GM12891 (cell line): ENCODE results near the gene RIN3.

Experiments
- DNase-seq: peaks from one replicate; pipeline ENCODE4 v3.0.0; 2011; ENCODE audit warnings: low spot score; ENCODE audit not compliant: insufficient read length
- FAIRE-seq: peaks from 2 replicates; lab custom pipeline; 2011; peaks lifted over from hg19 to GRCh38; lab: Jason Lieb, UNC
- PAX5 ChIP-seq: IDR thresholded peaks from 2 replicates; pipeline ENCODE4 v1.6.1; 2011; ENCODE audit warnings: low read length, moderate library complexity, mild to moderate bottlenecking; ENCODE audit not compliant: insufficient read depth, severe bottlenecking
- POLR2A ChIP-seq: IDR thresholded peaks from 2 replicates; pipeline ENCODE4 v1.6.1; 2011; ENCODE audit warnings: low read depth, low read length, control low read depth
- POLR2AphosphoS5 ChIP-seq: IDR thresholded peaks from 2 replicates; pipeline ENCODE4 v1.6.1; 2011; ENCODE audit warnings: low read depth, low read length, control low read depth
- POU2F2 ChIP-seq: IDR thresholded peaks from 2 replicates; pipeline ENCODE4 v1.6.1; 2011; ENCODE audit warnings: low read depth, mild to moderate bottlenecking, control low read depth, low read length, moderate library complexity
- SPI1 ChIP-seq: IDR thresholded peaks from 2 replicates; pipeline ENCODE4 v1.6.1; 2011; ENCODE audit warnings: low read depth, low read length, control low read depth
- TAF1 ChIP-seq: IDR thresholded peaks from 2 replicates; pipeline ENCODE4 v1.6.1; 2011; ENCODE audit warnings: low read depth, low read length, control low read depth

RIN3 gene

GRCh38 chr14:92553438-92553837 is 39.9 kb downstream of the RIN3 start:
- TF ChIP-seq POLR2A (no peak), POLR2AphosphoS5 (no peak), TAF1 (no peak), SPI1 (no peak), PAX5 (no peak), POU2F2 (no peak)
- DNase-seq (no peak), FAIRE-seq (no peak)

- peak; percentile 51 for FAIRE-seq
Observed at GRCh38 chr14:92555465-92556111, 42.0 kb downstream of the RIN3 start.

GRCh38 chr14:92556255-92556741 is 42.7 kb downstream of the RIN3 start:
- DNase-seq, result no peak
- FAIRE-seq, result no peak
- TF ChIP-seq PAX5 (no peak), POLR2A (no peak), POLR2AphosphoS5 (no peak), POU2F2 (peak; percentile 89)

More at GRCh38 chr14:92555465-92556111, 42.0 kb downstream of the RIN3 start:
- no peak for TF ChIP-seq SPI1
- TF ChIP-seq POU2F2, result no peak
- TF ChIP-seq PAX5, result no peak
- no peak for TF ChIP-seq POLR2A
- no peak for TF ChIP-seq POLR2AphosphoS5
- no peak for TF ChIP-seq TAF1
- no peak for DNase-seq

GRCh38 chr14:92556863-92557543 is 43.4 kb downstream of the RIN3 start:
- no peak for DNase-seq
- no peak for TF ChIP-seq POU2F2
- FAIRE-seq, result no peak

GRCh38 chr14:92557544-92557912 is 43.9 kb downstream of the RIN3 start:
- no peak for TF ChIP-seq POLR2A
- TF ChIP-seq POLR2AphosphoS5, result no peak
- TF ChIP-seq SPI1, result no peak
- TF ChIP-seq TAF1, result no peak
- TF ChIP-seq POU2F2, result no peak
- no peak for TF ChIP-seq PAX5
- no peak for FAIRE-seq
- DNase-seq, result no peak

- FAIRE-seq (no peak), DNase-seq (no peak)
Observed at GRCh38 chr14:92558319-92558718, 44.7 kb downstream of the RIN3 start.

GRCh38 chr14:92559486-92559885 is 45.9 kb downstream of the RIN3 start:
- no peak for TF ChIP-seq TAF1
- no peak for TF ChIP-seq POLR2AphosphoS5
- TF ChIP-seq SPI1, result no peak
- no peak for TF ChIP-seq POU2F2
- no peak for TF ChIP-seq PAX5
- no peak for TF ChIP-seq POLR2A
- no peak for FAIRE-seq

More at GRCh38 chr14:92558319-92558718, 44.7 kb downstream of the RIN3 start:
- TF ChIP-seq SPI1, result no peak

GRCh38 chr14:92560106-92560865 is 46.7 kb downstream of the RIN3 start:
- no peak for DNase-seq
- TF ChIP-seq POLR2AphosphoS5 (no peak), TAF1 (no peak)
- FAIRE-seq, result no peak

More at GRCh38 chr14:92559486-92559885, 45.9 kb downstream of the RIN3 start:
- DNase-seq, result no peak

- no peak for TF ChIP-seq TAF1
- no peak for TF ChIP-seq POLR2A
- no peak for TF ChIP-seq PAX5
- TF ChIP-seq POU2F2, result no peak
- TF ChIP-seq SPI1, result no peak
- no peak for TF ChIP-seq POLR2AphosphoS5
- DNase-seq (no peak), FAIRE-seq (no peak)
Observed at GRCh38 chr14:92561906-92562479, 48.4 kb downstream of the RIN3 start.

GRCh38 chr14:92563359-92563758 is 49.8 kb downstream of the RIN3 start:
- FAIRE-seq (peak; percentile 91), DNase-seq (peak; percentile 47)

More at GRCh38 chr14:92563359-92563758, 49.8 kb downstream of the RIN3 start:
- no peak for TF ChIP-seq POLR2A
- TF ChIP-seq SPI1, result peak; percentile 18; the same call in 1 of the 2 replicates
